Keratinocyte (primary cell): Measurements from ENCODE around the gene ADPRS. TPM values are rescaled to one million over a fixed set of nuclear protein-coding genes. Genes with fewer than 3 reads are reported as not detected.

Experiments
- DNase-seq: peaks from one replicate; pipeline ENCODE4 v3.0.0-alpha.2; 2011; ENCODE audit warnings: low read depth, missing footprints, low spot score
- FAIRE-seq: peaks from 2 replicates; lab custom pipeline; 2011; peaks lifted over from hg19 to GRCh38; lab: Jason Lieb, UNC
- H2AFZ ChIP-seq: 2 replicates; pipeline ENCODE4 v1.6.0; 2012; ENCODE audit warnings: low read length, control low read depth, inconsistent platforms; ENCODE audit not compliant: control insufficient read depth
- H3K27ac ChIP-seq: 2 replicates; pipeline ENCODE4 v1.5.1; 2011; ENCODE audit warnings: low read length; ENCODE audit not compliant: control insufficient read depth, insufficient read depth
- H3K27me3 ChIP-seq: 3 replicates; pipeline ENCODE4 v1.6.0; 2011; ENCODE audit warnings: low read length; ENCODE audit not compliant: control insufficient read depth, insufficient read depth; ENCODE audit errors: extremely low read depth
- H3K36me3 ChIP-seq, 2 experiments: 2 replicates in 1 of 2; 3 replicates in 1 of 2; pipeline ENCODE4 v1.5.1; 2011; ENCODE audit warnings: low read length in 2 of 2, mild to moderate bottlenecking in 1 of 2; ENCODE audit not compliant: control insufficient read depth in 2 of 2, insufficient read depth in 2 of 2; ENCODE audit errors: extremely low read depth in 1 of 2
- H3K4me1 ChIP-seq: 3 replicates; pipeline ENCODE4 v1.5.1; 2011; ENCODE audit warnings: low read length; ENCODE audit not compliant: control insufficient read depth, insufficient read depth; ENCODE audit errors: extremely low read depth
- H3K4me2 ChIP-seq: 3 replicates; pipeline ENCODE4 v1.6.0; 2011; ENCODE audit warnings: low read depth, low read length; ENCODE audit not compliant: control insufficient read depth, insufficient read depth; ENCODE audit errors: extremely low read depth
- H3K4me3 ChIP-seq, 3 experiments: fragments of 200-600 bp in 1 of 3; sonication (generic) in 1 of 3; 2 replicates in 2 of 3; 3 replicates in 1 of 3; pipeline ENCODE4 v1.5.1; 2011 to 2016; ENCODE audit warnings: low read length in 3 of 3, mild to moderate bottlenecking in 3 of 3, control low read depth in 2 of 3, inconsistent platforms in 1 of 3, low read depth in 1 of 3, mixed read lengths in 1 of 3, mixed run types in 1 of 3, moderate library complexity in 1 of 3; ENCODE audit not compliant: control insufficient read depth in 2 of 3, insufficient read depth in 2 of 3; ENCODE audit errors: extremely low read depth in 1 of 3
- H3K79me2 ChIP-seq: 2 replicates; pipeline ENCODE4 v1.6.0; 2012; ENCODE audit warnings: low read length; ENCODE audit not compliant: control insufficient read depth, insufficient read depth
- H3K9ac ChIP-seq: 3 replicates; pipeline ENCODE4 v1.6.0; 2011; ENCODE audit warnings: low read length; ENCODE audit not compliant: control insufficient read depth, insufficient read depth; ENCODE audit errors: extremely low read depth
- H3K9me1 ChIP-seq: 3 replicates; pipeline ENCODE4 v1.6.0; 2011; ENCODE audit warnings: low read length; ENCODE audit not compliant: control insufficient read depth, insufficient read depth; ENCODE audit errors: extremely low read depth
- H3K9me3 ChIP-seq: 2 replicates; pipeline ENCODE4 v1.5.1; 2012; ENCODE audit warnings: low read depth, low read length; ENCODE audit not compliant: control insufficient read depth
- H4K20me1 ChIP-seq: 3 replicates; pipeline ENCODE4 v1.6.0; 2011; ENCODE audit warnings: low read length; ENCODE audit not compliant: control insufficient read depth, insufficient read depth; ENCODE audit errors: extremely low read depth
- EZH2 ChIP-seq: IDR thresholded peaks from one replicate; pipeline ENCODE4 v1.6.1; 2012; ENCODE audit warnings: inconsistent platforms, mild to moderate bottlenecking, low read length, moderate library complexity
- dilution Hi-C: fragments of 300-500 bp; cut with MboI; formaldehyde crosslinking; loops from one replicate; pipeline ENCODE4 v1.7.0; 2020; ENCODE audit warnings: low sequenced_read_pairs; ENCODE audit not compliant: extremely low pct_ligation_motif_present
- polyA plus RNA-seq, 5 experiments: library from polyadenylated mRNA; depleted of rRNA in 3 of 5; stranded (reverse) in 3 of 5; stranded (forward) in 1 of 5; unstranded in 1 of 5; fragments of >200 nt; gene quantifications; 1 replicate in 1 of 5; 2 replicates in 3 of 5; 3 replicates in 1 of 5; pipeline versions ENCODE4 v1.2.1 to v1.2.3, GENCODE V29; 2011 to 2012; ENCODE audit warnings: missing spikeins in 2 of 5, low read depth in 1 of 5, low replicate concordance in 1 of 5
- TF ChIP-seq, protein P1 (sequence below), 3 experiments: IDR thresholded peaks in 1 of 3; conservative IDR thresholded peaks in 1 of 3; optimal IDR thresholded peaks in 1 of 3; 2 replicates in 2 of 3; 3 replicates in 1 of 3; pipeline versions ENCODE3 to v1.5.1; 2011; ENCODE audit warnings: low read length in 3 of 3, mild to moderate bottlenecking in 3 of 3, moderate library complexity in 2 of 3, control low read depth in 1 of 3, inconsistent platforms in 1 of 3; ENCODE audit not compliant: insufficient read depth in 2 of 3; ENCODE audit errors: extremely low read depth in 1 of 3

The ADPRS gene
- polyA plus RNA-seq, 1 donor (not counting 4 experiments of a cell fraction or from before 2014, with no cell fraction given): 33.1 TPM

GRCh38 chr1:36143424-36143823, 54.7 kb downstream of the ADPRS start:
- Histone ChIP-seq H3K27me3 (no peaks in the 10 kb centered on the region), H4K20me1 (peaks cover 3% of the 10 kb centered on the region), H3K27ac (no peak overlapping the region), H3K36me3 (peaks cover 9 to 26% of the 10 kb centered on the region in 2 experiments), H3K4me3 (no peak overlapping the region), H3K4me2 (no peak overlapping the region), H3K9me3 (no peaks in the 10 kb centered on the region), H3K4me1 (peaks cover 15% of the 10 kb centered on the region), H3K79me2 (peaks cover 77% of the 10 kb centered on the region), H2AFZ (no peak overlapping the region), H3K9ac (no peak overlapping the region), H3K9me1 (peaks cover 3% of the 10 kb centered on the region)
- no peak for DNase-seq
- FAIRE-seq: no peak
- TF ChIP-seq, protein P1, sequence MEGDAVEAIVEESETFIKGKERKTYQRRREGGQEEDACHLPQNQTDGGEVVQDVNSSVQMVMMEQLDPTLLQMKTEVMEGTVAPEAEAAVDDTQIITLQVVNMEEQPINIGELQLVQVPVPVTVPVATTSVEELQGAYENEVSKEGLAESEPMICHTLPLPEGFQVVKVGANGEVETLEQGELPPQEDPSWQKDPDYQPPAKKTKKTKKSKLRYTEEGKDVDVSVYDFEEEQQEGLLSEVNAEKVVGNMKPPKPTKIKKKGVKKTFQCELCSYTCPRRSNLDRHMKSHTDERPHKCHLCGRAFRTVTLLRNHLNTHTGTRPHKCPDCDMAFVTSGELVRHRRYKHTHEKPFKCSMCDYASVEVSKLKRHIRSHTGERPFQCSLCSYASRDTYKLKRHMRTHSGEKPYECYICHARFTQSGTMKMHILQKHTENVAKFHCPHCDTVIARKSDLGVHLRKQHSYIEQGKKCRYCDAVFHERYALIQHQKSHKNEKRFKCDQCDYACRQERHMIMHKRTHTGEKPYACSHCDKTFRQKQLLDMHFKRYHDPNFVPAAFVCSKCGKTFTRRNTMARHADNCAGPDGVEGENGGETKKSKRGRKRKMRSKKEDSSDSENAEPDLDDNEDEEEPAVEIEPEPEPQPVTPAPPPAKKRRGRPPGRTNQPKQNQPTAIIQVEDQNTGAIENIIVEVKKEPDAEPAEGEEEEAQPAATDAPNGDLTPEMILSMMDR (optimal IDR thresholded peaks at IDR 0.05 in 1 of 3, IDR thresholded peaks at IDR 0.05 in 1 of 3, conservative IDR thresholded peaks at IDR 0.05 in 1 of 3; ENCODE audit: extremely low read depth in 1 of 3, insufficient read depth in 2 of 3, low read length in 3 of 3): no peak
- TF ChIP-seq EZH2: no peak
- dilution Hi-C loops: no loop called here

Other genes starting within 250 kb of the ADPRS start
- 4.2 to 10.4 TPM (median 5.7 TPM) in 3 replicates for gene AGO1, start 205.7 kb upstream of the ADPRS start, polyA plus RNA-seq
- gene AGO3, start 157.8 kb upstream of the ADPRS start, polyA plus RNA-seq: 12.2 to 14.0 TPM (median 13.1 TPM) in 3 replicates
- gene TEKT2, start 4.8 kb upstream of the ADPRS start, polyA plus RNA-seq: 0.02 to 0.13 TPM (median 0.03 TPM) in 3 replicates
- gene COL8A2, start 36.3 kb downstream of the ADPRS start, polyA plus RNA-seq: 0.09 to 0.28 TPM (median 0.23 TPM) in 3 replicates
- 145 to 173 TPM (median 169 TPM) in 3 replicates for gene TRAPPC3, start 60.6 kb downstream of the ADPRS start, polyA plus RNA-seq
- 75.0 to 168 TPM (median 84.4 TPM) in 3 replicates for gene MAP7D1, start 67.3 kb downstream of the ADPRS start, polyA plus RNA-seq
- 58.4 to 79.6 TPM (median 76.1 TPM) in 3 replicates for gene THRAP3, start 135.6 kb downstream of the ADPRS start, polyA plus RNA-seq
- 4.8 to 17.4 TPM (median 7.1 TPM) in 3 replicates for gene SH3D21, start 217.5 kb downstream of the ADPRS start, polyA plus RNA-seq
- gene EVA1B, start 234.8 kb downstream of the ADPRS start, polyA plus RNA-seq: 2.4 to 4.3 TPM (median 2.7 TPM) in 3 replicates